ENCODE results near the gene HABP4. TPM values are rescaled to one million over a fixed set of nuclear protein-coding genes. Genes with fewer than 3 reads are reported as not detected.
A peak's percentile ranks its signal among the peaks of the same experiment; 100 is the strongest.

HABP4 gene
- total RNA-seq, 1 donor from 2014 or later: 17.2 TPM

- Histone ChIP-seq H3K4me3 (peak overlapping the region; percentile 69 to 92), H3K9me3 (no peaks in the 10 kb centered on the region), H3K4me1 (peaks cover 18% of the 10 kb centered on the region), H3K36me3 (no peaks in the 10 kb centered on the region), H3K27me3 (no peaks in the 10 kb centered on the region), H3K27ac (peak overlapping the region; percentile 82)
- TF ChIP-seq POLR2AphosphoS5 (IDR thresholded peaks at IDR 0.05; ENCODE audit: insufficient read depth in 1 of 2, low read depth in 1 of 2) (no peak), CTCF (IDR thresholded peaks at IDR 0.05) (no peak), POLR2A (IDR thresholded peaks at IDR 0.05) (no peak)
- peak in 1 of 2 donors; percentile 81 for DNase-seq (ENCODE audit: extremely low spot score in 2 of 2)
- intact Hi-C loops (cut with DNase I): loop anchor here (10.0 kb wide), 1 partner anchor 114 kb away; no protein-coding TSS in a partner anchor
Measured at GRCh38 chr9:96450613-96451528, 902 bp downstream of the HABP4 start.

GRCh38 chr9:96453625-96454024 lies 3.7 kb downstream of the HABP4 start:
- intact Hi-C loops (cut with DNase I): loop anchor here (10.0 kb wide), 1 partner anchor 111 kb away; no protein-coding TSS in a partner anchor
- no peaks in the 10 kb centered on the region for H3K27me3 ChIP-seq
- no peak for DNase-seq (ENCODE audit: extremely low spot score in 2 of 2)
- no peak for TF ChIP-seq POLR2AphosphoS5 (IDR thresholded peaks at IDR 0.05; ENCODE audit: insufficient read depth in 1 of 2, low read depth in 1 of 2)
- TF ChIP-seq CTCF (IDR thresholded peaks at IDR 0.05): no peak
- no peak for TF ChIP-seq POLR2A (IDR thresholded peaks at IDR 0.05)
- no peaks in the 10 kb centered on the region for H3K9me3 ChIP-seq
- H3K4me1 ChIP-seq: peaks cover 18% of the 10 kb centered on the region
- no peak overlapping the region for H3K4me3 ChIP-seq
- H3K36me3 ChIP-seq: no peaks in the 10 kb centered on the region
- no peak overlapping the region for H3K27ac ChIP-seq

GRCh38 chr9:96457266-96457665 lies 7.3 kb downstream of the HABP4 start:
- H3K27me3 ChIP-seq: no peaks in the 10 kb centered on the region
- no peaks in the 10 kb centered on the region for H3K9me3 ChIP-seq
- DNase-seq (ENCODE audit: extremely low spot score in 2 of 2): peak in 1 of 2 donors; percentile 7
- TF ChIP-seq POLR2A (IDR thresholded peaks at IDR 0.05): no peak
- TF ChIP-seq POLR2AphosphoS5 (IDR thresholded peaks at IDR 0.05; ENCODE audit: insufficient read depth in 1 of 2, low read depth in 1 of 2): no peak
- TF ChIP-seq CTCF (IDR thresholded peaks at IDR 0.05): no peak
- no peak overlapping the region for H3K4me3 ChIP-seq
- peaks cover 12% of the 10 kb centered on the region for H3K4me1 ChIP-seq
- intact Hi-C loops (cut with DNase I): loop anchor here (10.0 kb wide), 1 partner anchor 108 kb away; no protein-coding TSS in a partner anchor
- H3K27ac ChIP-seq: no peak overlapping the region
- no peaks in the 10 kb centered on the region for H3K36me3 ChIP-seq

- no peaks in the 10 kb centered on the region for H3K9me3 ChIP-seq
- H3K4me3 ChIP-seq: no peak overlapping the region
- no peaks in the 10 kb centered on the region for H3K36me3 ChIP-seq
- H3K27me3 ChIP-seq: no peaks in the 10 kb centered on the region
- intact Hi-C loops (cut with DNase I): loop anchor here (10.0 kb wide), 1 partner anchor 107 kb away; no protein-coding TSS in a partner anchor
- peaks cover 10% of the 10 kb centered on the region for H3K4me1 ChIP-seq
- TF ChIP-seq CTCF (IDR thresholded peaks at IDR 0.05): no peak
- no peak for TF ChIP-seq POLR2AphosphoS5 (IDR thresholded peaks at IDR 0.05; ENCODE audit: insufficient read depth in 1 of 2, low read depth in 1 of 2)
- no peak for TF ChIP-seq POLR2A (IDR thresholded peaks at IDR 0.05)
- DNase-seq (ENCODE audit: extremely low spot score in 2 of 2): no peak
- no peak overlapping the region for H3K27ac ChIP-seq
Measured at GRCh38 chr9:96458226-96458625, 8.3 kb downstream of the HABP4 start.
